Type B pancreatic cell (in vitro differentiated cells): ENCODE results near the gene COL8A1. TPM values are rescaled to one million over a fixed set of nuclear protein-coding genes. Genes with fewer than 3 reads are reported as not detected.

ENCODE experiments used
- DNase-seq: peaks from one replicate; pipeline ENCODE4 v3.0.0; 2021; ENCODE audit warnings: mixed read lengths; ENCODE audit not compliant: unreplicated experiment; ENCODE audit errors: extremely low spot score
- H3K27ac Mint-ChIP-seq: 2 replicates; pipeline ENCODE4 v1.8.0; 2021; ENCODE audit warnings: mild to moderate bottlenecking, mixed read lengths
- H3K27me3 Mint-ChIP-seq: 2 replicates; pipeline ENCODE4 v1.8.0; 2021; ENCODE audit warnings: mixed read lengths
- H3K36me3 Mint-ChIP-seq: 2 replicates; pipeline ENCODE4 v1.8.0; 2021; ENCODE audit warnings: mixed read lengths
- H3K4me1 Mint-ChIP-seq: one replicate; pipeline ENCODE4 v1.8.0; 2021; ENCODE audit warnings: mixed read lengths; ENCODE audit not compliant: unreplicated experiment
- H3K4me3 Mint-ChIP-seq: 2 replicates; pipeline ENCODE4 v1.8.0; 2021; ENCODE audit warnings: mild to moderate bottlenecking, mixed read lengths
- H3K9me3 Mint-ChIP-seq: 2 replicates; pipeline ENCODE4 v1.8.0; 2021; ENCODE audit warnings: mixed read lengths
- total RNA-seq: library from RNA; stranded (reverse); gene quantifications from 2 replicates; pipeline ENCODE4 v1.2.1, GENCODE V29; 2021; ENCODE audit warnings: low replicate concordance
- TF ChIP-seq, protein P1 (sequence below): fragments of 200-600 bp; sonication (generic); conservative IDR thresholded peaks from 2 replicates; pipeline ENCODE4 v1.5.0; 2021; ENCODE audit warnings: antibody characterized with exemption, mild to moderate bottlenecking

The COL8A1 gene
- total RNA-seq, 1 donor from 2014 or later, result 2.6 TPM

DNA sequence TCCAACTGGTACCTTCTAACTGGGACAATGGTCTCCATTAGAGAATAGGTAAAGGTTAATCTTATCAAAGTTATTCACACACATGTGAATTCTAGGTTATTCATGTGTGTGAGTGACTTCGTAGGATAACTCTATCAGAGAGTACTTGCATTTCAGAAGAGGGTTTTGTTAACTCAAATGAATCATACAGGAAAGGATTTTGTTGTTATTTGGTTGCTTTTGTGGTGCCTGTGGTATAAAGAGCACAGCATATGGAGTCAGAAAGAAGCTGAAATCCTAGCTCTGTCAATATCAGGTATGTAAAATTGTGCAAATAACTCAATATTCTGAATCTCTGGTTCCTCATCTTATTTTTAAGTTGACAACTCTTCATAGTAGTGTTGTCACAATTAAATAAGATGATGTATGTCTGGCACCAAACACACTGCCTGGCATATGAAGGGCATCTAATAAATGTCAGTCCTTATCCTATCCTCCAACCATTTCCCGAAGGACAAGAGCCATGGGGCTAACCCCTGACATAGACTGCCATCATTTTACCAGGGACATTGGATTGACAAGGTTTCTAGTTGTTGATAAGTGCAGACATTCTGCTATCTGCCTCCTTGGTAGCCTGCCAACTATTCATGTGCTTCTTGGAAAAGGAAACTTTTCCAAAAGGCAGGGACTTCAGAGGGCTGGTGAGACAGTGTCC is 130.6 kb downstream of the COL8A1 start:
- Mint-ChIP-seq H3K9me3 (no peaks in the 10 kb centered on the region), H3K4me1 (no peaks in the 10 kb centered on the region), H3K36me3 (no peaks in the 10 kb centered on the region), H3K4me3 (no peak overlapping the region), H3K27me3 (no peaks in the 10 kb centered on the region), H3K27ac (no peak overlapping the region)
- no peak for DNase-seq
- TF ChIP-seq, protein P1, sequence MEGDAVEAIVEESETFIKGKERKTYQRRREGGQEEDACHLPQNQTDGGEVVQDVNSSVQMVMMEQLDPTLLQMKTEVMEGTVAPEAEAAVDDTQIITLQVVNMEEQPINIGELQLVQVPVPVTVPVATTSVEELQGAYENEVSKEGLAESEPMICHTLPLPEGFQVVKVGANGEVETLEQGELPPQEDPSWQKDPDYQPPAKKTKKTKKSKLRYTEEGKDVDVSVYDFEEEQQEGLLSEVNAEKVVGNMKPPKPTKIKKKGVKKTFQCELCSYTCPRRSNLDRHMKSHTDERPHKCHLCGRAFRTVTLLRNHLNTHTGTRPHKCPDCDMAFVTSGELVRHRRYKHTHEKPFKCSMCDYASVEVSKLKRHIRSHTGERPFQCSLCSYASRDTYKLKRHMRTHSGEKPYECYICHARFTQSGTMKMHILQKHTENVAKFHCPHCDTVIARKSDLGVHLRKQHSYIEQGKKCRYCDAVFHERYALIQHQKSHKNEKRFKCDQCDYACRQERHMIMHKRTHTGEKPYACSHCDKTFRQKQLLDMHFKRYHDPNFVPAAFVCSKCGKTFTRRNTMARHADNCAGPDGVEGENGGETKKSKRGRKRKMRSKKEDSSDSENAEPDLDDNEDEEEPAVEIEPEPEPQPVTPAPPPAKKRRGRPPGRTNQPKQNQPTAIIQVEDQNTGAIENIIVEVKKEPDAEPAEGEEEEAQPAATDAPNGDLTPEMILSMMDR, result no peak

DNA sequence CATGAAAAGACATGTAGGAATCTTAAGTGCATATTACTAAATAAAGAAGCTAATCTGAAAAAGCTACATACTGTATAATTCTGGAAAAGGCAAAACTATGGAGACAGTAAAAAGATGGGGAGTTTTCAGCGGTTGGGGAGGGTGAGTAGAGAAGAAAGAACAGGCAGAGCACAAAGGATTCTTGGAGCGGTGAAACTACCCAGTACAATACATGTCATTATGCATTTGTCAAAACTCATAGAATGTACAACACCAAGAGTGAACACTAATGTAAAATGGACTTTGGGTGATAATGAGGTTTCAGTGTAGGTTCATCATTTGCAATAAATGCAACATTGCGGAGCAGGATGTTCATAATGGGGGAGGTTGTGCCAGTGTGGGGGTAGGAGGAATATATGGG is 133.8 kb downstream of the COL8A1 start:
- H3K9me3 Mint-ChIP-seq, result no peaks in the 10 kb centered on the region
- no peak overlapping the region for H3K4me3 Mint-ChIP-seq
- no peaks in the 10 kb centered on the region for H3K27me3 Mint-ChIP-seq
- H3K4me1 Mint-ChIP-seq, result no peaks in the 10 kb centered on the region
- no peaks in the 10 kb centered on the region for H3K36me3 Mint-ChIP-seq
- no peak overlapping the region for H3K27ac Mint-ChIP-seq
- DNase-seq, result no peak
- TF ChIP-seq, protein P1, result no peak

DNA sequence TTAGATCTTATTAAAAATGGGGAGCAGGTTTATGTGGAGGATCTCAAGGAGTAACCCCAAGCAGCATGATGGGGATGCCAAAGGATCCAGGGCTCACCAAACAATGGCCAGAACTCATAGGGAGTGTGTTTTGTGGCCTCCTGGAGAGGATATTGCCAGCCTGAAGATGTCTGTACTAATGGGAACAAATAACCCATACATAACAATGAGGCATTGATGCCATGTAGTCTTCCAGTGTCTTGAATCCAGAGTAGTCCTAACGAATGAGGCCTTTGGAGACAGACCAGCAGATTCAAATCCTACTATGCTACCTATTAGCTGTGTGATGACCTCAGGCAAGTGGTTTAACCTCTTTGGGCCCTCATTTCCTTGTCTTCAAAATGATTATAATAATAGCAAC is 134.3 kb downstream of the COL8A1 start:
- Mint-ChIP-seq H3K9me3 (no peaks in the 10 kb centered on the region), H3K27me3 (no peaks in the 10 kb centered on the region), H3K4me3 (no peak overlapping the region), H3K4me1 (no peaks in the 10 kb centered on the region), H3K27ac (no peak overlapping the region), H3K36me3 (no peaks in the 10 kb centered on the region)
- TF ChIP-seq, protein P1, result no peak
- no peak for DNase-seq

DNA sequence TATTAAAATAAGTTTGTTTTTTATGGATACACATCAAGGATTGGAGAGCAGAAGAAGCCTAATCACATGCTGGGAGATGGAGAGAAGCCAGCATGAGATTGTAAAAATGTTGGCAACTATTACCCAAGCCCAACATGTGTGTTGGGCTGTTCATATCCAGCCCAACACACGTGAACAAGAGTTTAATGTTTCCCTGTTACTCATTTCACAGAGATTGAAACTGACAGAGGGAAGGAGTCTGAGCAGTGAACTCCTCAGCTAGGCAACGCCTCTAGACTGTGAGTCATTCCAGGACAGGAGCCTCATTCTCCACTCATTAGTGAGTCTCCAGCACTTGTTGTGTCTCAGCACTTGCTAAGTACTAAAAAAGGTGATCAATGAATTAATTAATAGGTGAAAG is 136.1 kb downstream of the COL8A1 start:
- Mint-ChIP-seq H3K27me3 (peaks cover 3% of the 10 kb centered on the region), H3K27ac (no peak overlapping the region), H3K4me3 (no peak overlapping the region)

DNA sequence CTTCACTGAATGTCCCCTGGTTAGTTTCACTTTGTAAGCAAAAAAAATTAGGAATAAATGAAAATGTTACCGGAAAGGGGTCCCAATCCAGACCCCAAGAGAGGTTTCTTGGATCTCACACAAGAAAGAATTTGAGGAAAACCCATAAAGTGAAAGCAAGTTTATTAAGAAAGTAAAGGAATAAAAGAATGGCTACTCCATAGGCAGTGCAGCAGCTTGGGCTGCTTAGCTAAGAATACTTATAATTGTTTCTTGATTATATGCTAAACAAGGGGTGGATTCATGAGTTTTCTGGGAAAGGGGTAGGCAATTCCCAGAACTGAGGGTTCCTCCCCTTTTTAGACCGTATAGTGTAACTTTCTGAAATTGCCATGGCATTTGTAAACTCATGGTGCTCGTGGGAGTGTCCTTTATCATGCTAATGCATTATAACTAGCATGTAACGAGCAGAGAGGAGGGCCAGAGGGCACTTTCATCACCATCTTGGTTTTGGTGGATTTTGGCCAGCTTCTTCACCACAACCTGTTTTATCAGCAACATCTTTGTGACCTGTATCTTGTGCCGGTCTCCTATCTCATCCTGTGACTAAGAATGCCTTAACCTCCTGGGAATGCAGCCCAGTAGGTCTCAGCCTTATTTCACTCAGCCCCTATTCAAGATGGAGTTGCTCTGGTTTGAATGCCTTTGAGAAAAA is 138.3 kb downstream of the COL8A1 start:
- H3K27ac Mint-ChIP-seq, result no peak overlapping the region
- no peaks in the 10 kb centered on the region for H3K36me3 Mint-ChIP-seq
- H3K4me3 Mint-ChIP-seq, result no peak overlapping the region
- peaks cover 12% of the 10 kb centered on the region for H3K27me3 Mint-ChIP-seq
- no peaks in the 10 kb centered on the region for H3K4me1 Mint-ChIP-seq
- TF ChIP-seq, protein P1, result no peak
- H3K9me3 Mint-ChIP-seq, result no peaks in the 10 kb centered on the region
- no peak for DNase-seq

More for the DNA sequence above, 136.1 kb downstream of the COL8A1 start:
- H3K4me1 Mint-ChIP-seq, result no peaks in the 10 kb centered on the region
- no peaks in the 10 kb centered on the region for H3K9me3 Mint-ChIP-seq
- no peaks in the 10 kb centered on the region for H3K36me3 Mint-ChIP-seq
- TF ChIP-seq, protein P1, result no peak
- no peak for DNase-seq
